ENCODE data around the gene THSD4. TPM values are rescaled to one million over a fixed set of nuclear protein-coding genes. Genes with fewer than 3 reads are reported as not detected.

The THSD4 gene
- total RNA-seq, 2 experiments from 2014 or later = not detected

DNA sequence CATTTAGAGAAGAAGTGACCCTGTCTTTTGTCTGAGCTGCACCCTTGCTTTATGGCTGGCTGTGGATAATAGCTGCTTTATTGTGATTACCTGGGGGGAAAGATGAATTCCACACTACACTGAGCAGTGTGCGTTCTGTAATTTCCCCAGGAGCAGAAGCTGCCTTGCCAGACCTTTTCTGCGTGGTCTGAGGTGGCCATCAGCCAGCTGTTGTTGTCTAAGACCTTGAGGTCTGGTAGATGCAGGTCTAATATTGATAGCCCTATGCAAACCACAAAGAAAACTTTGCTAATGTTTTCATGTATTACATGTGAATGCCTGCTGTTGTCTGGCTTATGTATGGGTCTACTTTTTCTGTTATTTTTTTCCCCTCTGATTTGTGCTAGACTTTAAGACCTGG, 144.6 kb downstream of the THSD4 start:
- Mint-ChIP-seq H3K4me1 (ENCODE audit: low read depth) (no peaks in the 10 kb centered on the region), H3K4me3 (no peak overlapping the region), H3K9me3 (no peaks in the 10 kb centered on the region), H3K36me3 (ENCODE audit: low read depth) (no peaks in the 10 kb centered on the region), H3K27ac (no peak overlapping the region), H3K27me3 (peaks cover 42% of the 10 kb centered on the region)
- CTCF ChIA-PET = no interaction called here
- no peaks in the 10 kb centered on the region for H3K4me1 ChIP-seq (ENCODE audit: insufficient read depth, low read length)
- intact Hi-C loops (cut with DNase I, micrococcal nuclease) = no loop called here
- DNase-seq (no peak), ATAC-seq (ENCODE audit: poor library complexity) (no peak)
- H3K4me3 ChIP-seq (ENCODE audit: low read length) = no peak overlapping the region
- H3K27me3 ChIP-seq (ENCODE audit: control insufficient read depth in 1 of 2, insufficient read depth in 2 of 2, low read length in 2 of 2) = peaks cover 3 to 8% of the 10 kb centered on the region in 2 experiments
- no peaks in the 10 kb centered on the region for H3K9me3 ChIP-seq (ENCODE audit: control insufficient read depth in 1 of 2, insufficient read depth in 1 of 2, low read length in 2 of 2)
- H3K36me3 ChIP-seq (ENCODE audit: insufficient read depth, low read length) = no peaks in the 10 kb centered on the region
- no peak overlapping the region for H3K27ac ChIP-seq (ENCODE audit: low read depth in 1 of 2, low read length in 2 of 2)
- no peak for TF ChIP-seq CTCF (IDR thresholded peaks at IDR 0.05)
- POLR2A ChIA-PET = no interaction called here

- no peak for TF ChIP-seq CTCF (IDR thresholded peaks at IDR 0.05)
- H3K36me3 ChIP-seq (ENCODE audit: insufficient read depth, low read length) = no peaks in the 10 kb centered on the region
- no peak for DNase-seq
- H3K4me1 ChIP-seq (ENCODE audit: insufficient read depth, low read length) = no peaks in the 10 kb centered on the region
- Mint-ChIP-seq H3K4me1 (ENCODE audit: low read depth) (no peaks in the 10 kb centered on the region), H3K9me3 (peaks cover 3% of the 10 kb centered on the region), H3K4me3 (no peak overlapping the region), H3K27ac (no peak overlapping the region), H3K36me3 (ENCODE audit: low read depth) (no peaks in the 10 kb centered on the region), H3K27me3 (peaks cover 45% of the 10 kb centered on the region)
- ChIA-PET CTCF (no interaction called here), POLR2A (no interaction called here)
- H3K4me3 ChIP-seq (ENCODE audit: low read length) = no peak overlapping the region
- ATAC-seq (ENCODE audit: poor library complexity) = no peak
- intact Hi-C loops (cut with DNase I, micrococcal nuclease) = no loop called here
- H3K27ac ChIP-seq (ENCODE audit: low read depth in 1 of 2, low read length in 2 of 2) = no peak overlapping the region
- H3K27me3 ChIP-seq (ENCODE audit: control insufficient read depth in 1 of 2, insufficient read depth in 2 of 2, low read length in 2 of 2) = peaks cover 3 to 8% of the 10 kb centered on the region in 2 experiments
- peaks cover 0 to 10% of the 10 kb centered on the region in 2 experiments for H3K9me3 ChIP-seq (ENCODE audit: control insufficient read depth in 1 of 2, insufficient read depth in 1 of 2, low read length in 2 of 2)
Measured at GRCh38 chr15:71261418-71261817, 146.1 kb downstream of the THSD4 start.

DNA sequence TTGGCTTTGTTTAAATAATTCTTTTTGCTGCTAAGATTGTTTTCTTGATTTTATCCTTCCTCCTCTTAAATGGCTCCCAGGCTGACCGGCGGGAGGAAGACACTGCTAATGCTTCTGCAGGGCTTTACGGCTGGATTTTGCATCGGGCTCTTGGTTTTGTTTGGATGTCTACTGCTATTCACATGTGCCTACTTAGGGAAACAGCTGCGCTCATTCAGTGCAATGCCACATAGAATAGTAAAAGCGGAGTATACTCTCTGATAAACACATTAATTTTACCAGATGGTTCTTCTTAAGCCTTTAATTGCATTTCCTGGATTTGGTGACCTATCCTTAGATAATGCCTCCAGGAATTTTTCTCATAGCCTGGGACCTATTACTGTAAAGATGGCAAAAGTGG, 146.6 kb downstream of the THSD4 start:
- Histone ChIP-seq H3K9me3 (ENCODE audit: control insufficient read depth in 1 of 2, insufficient read depth in 1 of 2, low read length in 2 of 2) (peaks cover 0 to 10% of the 10 kb centered on the region in 2 experiments), H3K4me3 (ENCODE audit: low read length) (no peak overlapping the region), H3K27me3 (ENCODE audit: control insufficient read depth in 1 of 2, insufficient read depth in 2 of 2, low read length in 2 of 2) (peaks cover 3 to 8% of the 10 kb centered on the region in 2 experiments), H3K27ac (ENCODE audit: low read depth in 1 of 2, low read length in 2 of 2) (no peak overlapping the region), H3K36me3 (ENCODE audit: insufficient read depth, low read length) (no peaks in the 10 kb centered on the region), H3K4me1 (ENCODE audit: insufficient read depth, low read length) (no peaks in the 10 kb centered on the region)
- ChIA-PET CTCF (no interaction called here), POLR2A (no interaction called here)
- no peak overlapping the region for H3K4me3 Mint-ChIP-seq
- intact Hi-C loops (cut with DNase I, micrococcal nuclease) = no loop called here
- no peaks in the 10 kb centered on the region for H3K4me1 Mint-ChIP-seq (ENCODE audit: low read depth)
- no peak for TF ChIP-seq CTCF (IDR thresholded peaks at IDR 0.05)
- no peak for ATAC-seq (ENCODE audit: poor library complexity)
- no peak overlapping the region for H3K27ac Mint-ChIP-seq
- peaks cover 45% of the 10 kb centered on the region for H3K27me3 Mint-ChIP-seq
- peaks cover 3% of the 10 kb centered on the region for H3K9me3 Mint-ChIP-seq
- H3K36me3 Mint-ChIP-seq (ENCODE audit: low read depth) = no peaks in the 10 kb centered on the region
- DNase-seq = no peak

All from CD4-positive, alpha-beta T cell (primary cell).